DND-41 (cell line): ENCODE results near the gene PGAP3.

ENCODE experiments used
- ATAC-seq: fragments of 200-7000 bp; cut with Tn5 transposase; 3 replicates; pipeline ENCODE4 v1.9.1; 2021; ENCODE audit warnings: low read depth; ENCODE audit not compliant: insufficient read depth
- DNase-seq: peaks from one replicate; pipeline ENCODE4 v3.0.0-alpha.2; 2020
- H2AFZ ChIP-seq: 2 replicates; pipeline ENCODE4 v1.6.0; 2012; ENCODE audit warnings: low read depth, low read length
- H3K27ac ChIP-seq: 2 replicates; pipeline ENCODE4 v1.5.1; 2012; ENCODE audit warnings: low read length, inconsistent platforms
- H3K27me3 ChIP-seq: fragments of 200-600 bp; sonication (generic); 2 replicates; pipeline ENCODE4 v1.6.0; 2012; ENCODE audit warnings: low read length, mild to moderate bottlenecking, inconsistent platforms; ENCODE audit not compliant: insufficient read depth, poor library complexity
- H3K36me3 ChIP-seq: 2 replicates; pipeline ENCODE4 v1.5.1; 2012; ENCODE audit warnings: low read length, inconsistent platforms; ENCODE audit not compliant: insufficient read depth
- H3K4me1 ChIP-seq: 2 replicates; pipeline ENCODE4 v1.5.1; 2012; ENCODE audit warnings: mild to moderate bottlenecking, low read length; ENCODE audit not compliant: insufficient read depth
- H3K4me2 ChIP-seq: 2 replicates; pipeline ENCODE4 v1.6.0; 2012; ENCODE audit warnings: mild to moderate bottlenecking, moderate library complexity, low read length, inconsistent platforms; ENCODE audit not compliant: insufficient read depth
- H3K4me3 ChIP-seq, 2 experiments: fragments of 200-600 bp in 1 of 2; shearing (Covaris generic) in 1 of 2; 2 replicates each; pipeline ENCODE4 v1.5.1; 2012 to 2016; ENCODE audit warnings: inconsistent platforms in 2 of 2, low read length in 2 of 2, mild to moderate bottlenecking in 2 of 2, low read depth in 1 of 2, moderate library complexity in 1 of 2
- H3K79me2 ChIP-seq: 2 replicates; pipeline ENCODE4 v1.6.0; 2012; ENCODE audit warnings: low read length, inconsistent platforms; ENCODE audit not compliant: insufficient read depth
- H3K9ac ChIP-seq: 2 replicates; pipeline ENCODE4 v1.6.0; 2012; ENCODE audit warnings: low read depth, mild to moderate bottlenecking, inconsistent platforms, low read length, moderate library complexity
- H3K9me3 ChIP-seq: 2 replicates; pipeline ENCODE4 v1.5.1; 2012; ENCODE audit warnings: low read length, moderate library complexity, mild to moderate bottlenecking, inconsistent platforms; ENCODE audit not compliant: insufficient read depth, severe bottlenecking
- H4K20me1 ChIP-seq: 2 replicates; pipeline ENCODE4 v1.6.0; 2012; ENCODE audit warnings: low read length; ENCODE audit not compliant: insufficient read depth
- CTCF ChIP-seq: IDR thresholded peaks from 2 replicates; pipeline ENCODE4 v1.5.1; 2012; ENCODE audit warnings: borderline replicate concordance, low read length, moderate library complexity, mild to moderate bottlenecking; ENCODE audit not compliant: poor library complexity, severe bottlenecking; ENCODE audit errors: extremely low read depth
- EZH2 ChIP-seq: IDR thresholded peaks from 3 replicates; pipeline ENCODE4 v1.6.1; 2012; ENCODE audit warnings: borderline replicate concordance, low read depth, mild to moderate bottlenecking, moderate library complexity, low read length, inconsistent platforms; ENCODE audit not compliant: severe bottlenecking

PGAP3 gene

GRCh38 chr17:39658760-39659159 is 29.1 kb downstream of the PGAP3 start:
- Histone ChIP-seq H3K27ac (no peak overlapping the region), H3K9me3 (no peaks in the 10 kb centered on the region), H3K4me2 (no peak overlapping the region), H3K36me3 (peaks cover 74% of the 10 kb centered on the region), H3K27me3 (no peaks in the 10 kb centered on the region), H3K9ac (no peak overlapping the region), H3K4me3 (no peak overlapping the region), H2AFZ (no peak overlapping the region), H3K79me2 (peaks cover 11% of the 10 kb centered on the region; the same call in 1 of the 2 replicates), H3K4me1 (no peaks in the 10 kb centered on the region), H4K20me1 (peaks cover 25% of the 10 kb centered on the region)
- no peak for TF ChIP-seq CTCF
- no peak for TF ChIP-seq EZH2
- ATAC-seq (no peak), DNase-seq (no peak)

DNA sequence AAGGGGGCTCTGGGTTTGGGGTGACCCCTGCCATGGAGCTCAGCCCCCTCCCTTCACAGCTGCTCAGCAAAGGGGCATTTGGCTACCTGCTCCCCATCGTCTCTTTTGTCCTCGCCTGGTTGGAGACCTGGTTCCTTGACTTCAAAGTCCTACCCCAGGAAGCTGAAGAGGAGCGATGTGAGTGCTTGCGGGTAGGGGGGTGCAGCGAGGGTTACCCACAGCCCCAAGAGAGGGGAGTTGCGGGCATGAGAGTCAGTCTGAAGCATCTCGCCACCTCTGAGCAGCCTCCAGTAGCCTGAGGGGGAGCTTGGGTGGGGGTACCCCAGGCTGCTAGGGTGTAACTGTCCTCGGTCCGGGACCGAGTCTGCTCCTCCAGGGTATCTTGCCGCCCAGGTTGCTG is 29.5 kb downstream of the PGAP3 start:
- H3K27me3 ChIP-seq: no peaks in the 10 kb centered on the region
- no peak overlapping the region for H2AFZ ChIP-seq
- no peak for DNase-seq
- peaks cover 78% of the 10 kb centered on the region for H3K36me3 ChIP-seq
- no peak for TF ChIP-seq EZH2
- peaks cover 29% of the 10 kb centered on the region for H4K20me1 ChIP-seq
- H3K4me1 ChIP-seq: no peaks in the 10 kb centered on the region
- ATAC-seq: no peak
- H3K4me3 ChIP-seq: no peak overlapping the region
- no peak overlapping the region for H3K27ac ChIP-seq
- no peak overlapping the region for H3K9ac ChIP-seq
- H3K4me2 ChIP-seq: no peak overlapping the region
- H3K79me2 ChIP-seq: peaks cover 11% of the 10 kb centered on the region; the same call in 1 of the 2 replicates
- H3K9me3 ChIP-seq: no peaks in the 10 kb centered on the region

DNA sequence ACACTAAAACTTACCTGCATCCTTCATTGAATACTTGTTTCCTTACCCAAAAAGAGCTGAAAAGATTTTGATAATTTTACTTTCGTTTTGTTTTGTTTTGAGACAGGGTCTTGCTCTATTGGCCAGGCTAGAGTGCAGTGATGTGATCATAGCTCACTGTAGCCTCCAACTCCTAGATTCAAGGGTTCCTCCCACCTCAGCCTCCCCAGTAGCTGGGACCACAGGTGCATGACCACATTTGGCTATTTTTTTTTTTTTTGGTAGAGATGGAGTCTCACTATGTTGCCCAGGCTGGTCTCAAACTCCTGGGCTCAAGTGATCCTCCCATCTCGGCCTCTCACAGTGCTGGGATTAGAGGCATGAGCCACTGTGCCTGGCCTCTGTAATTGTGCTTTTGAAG is 32.8 kb downstream of the PGAP3 start:
- Histone ChIP-seq H3K4me3 (no peak overlapping the region), H3K9me3 (no peaks in the 10 kb centered on the region), H4K20me1 (peaks cover 39% of the 10 kb centered on the region), H3K36me3 (peaks cover 48% of the 10 kb centered on the region), H3K9ac (no peak overlapping the region), H3K4me2 (no peak overlapping the region), H3K27me3 (no peaks in the 10 kb centered on the region), H3K27ac (no peak overlapping the region), H3K79me2 (peaks cover 13% of the 10 kb centered on the region; the same call in 1 of the 2 replicates), H3K4me1 (no peaks in the 10 kb centered on the region), H2AFZ (no peak overlapping the region)
- DNase-seq: no peak
- ATAC-seq: no peak
- no peak for TF ChIP-seq CTCF
- no peak for TF ChIP-seq EZH2

DNA sequence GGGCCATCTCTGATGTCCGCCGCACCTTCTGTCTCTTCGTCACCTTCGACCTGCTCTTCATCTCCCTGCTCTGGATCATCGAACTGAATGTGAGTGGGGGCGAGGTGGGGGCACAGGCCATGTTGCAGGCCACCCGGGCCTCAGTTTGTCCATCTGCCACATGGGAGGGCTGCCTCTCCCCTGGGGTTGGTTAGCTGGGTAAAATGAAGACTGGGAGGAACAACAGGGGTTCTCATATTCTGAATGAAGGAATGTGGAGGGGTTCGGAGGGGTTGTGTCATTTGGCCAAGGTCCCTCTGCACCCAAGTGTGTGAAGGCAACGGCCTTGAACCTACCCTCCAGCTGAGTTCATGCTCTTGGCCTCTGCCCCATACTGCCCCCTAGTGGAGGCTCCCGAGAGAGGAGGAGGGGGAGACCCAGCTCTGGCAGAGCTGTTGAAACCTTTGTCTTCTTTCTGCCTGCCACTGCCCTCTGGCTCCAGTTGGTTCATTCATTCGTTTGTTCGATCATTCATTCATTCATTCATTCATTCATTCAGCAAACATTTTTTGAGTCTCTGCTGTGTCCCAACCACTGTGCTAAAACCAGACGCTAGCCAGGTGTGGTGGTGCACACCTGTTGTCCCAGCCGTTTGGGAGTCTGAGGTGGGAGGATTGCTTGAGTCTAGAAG is 34.1 kb downstream of the PGAP3 start:
- DNase-seq: peak; percentile 76
- H2AFZ ChIP-seq: no peak overlapping the region
- no peaks in the 10 kb centered on the region for H3K27me3 ChIP-seq
- H3K9me3 ChIP-seq: no peaks in the 10 kb centered on the region
- H3K4me2 ChIP-seq: no peak overlapping the region
- peaks cover 17% of the 10 kb centered on the region for H3K79me2 ChIP-seq
- peak; percentile 85 for ATAC-seq
- no peak overlapping the region for H3K4me3 ChIP-seq
- H4K20me1 ChIP-seq: peaks cover 44% of the 10 kb centered on the region
- H3K4me1 ChIP-seq: no peaks in the 10 kb centered on the region
- no peak overlapping the region for H3K9ac ChIP-seq
- peaks cover 36% of the 10 kb centered on the region for H3K36me3 ChIP-seq
- TF ChIP-seq CTCF: peak; percentile 99
- TF ChIP-seq EZH2: no peak
- no peak overlapping the region for H3K27ac ChIP-seq
